Measurements from ENCODE around the gene RNU1-2. TPM values are rescaled to one million over a fixed set of nuclear protein-coding genes. Genes with fewer than 3 reads are reported as not detected.
A peak's percentile ranks its signal among the peaks of the same experiment; 100 is the strongest.
"Not testable (repeated sequence)": the region's sequence is repeated elsewhere in the genome, so short reads cannot be mapped to it uniquely, and the experiment has no call there.

Gene RNU1-2
- total RNA-seq, 1 donor from 2014 or later = 1,356 TPM

GRCh38 chr1:16888860-16889816 lies 6.6 kb upstream of the RNU1-2 start:
- H3K9me3 ChIP-seq (ENCODE audit: insufficient read depth, low read depth, low read length) = no peaks in the 10 kb centered on the region
- peaks cover 4% of the 10 kb centered on the region for H3K27me3 ChIP-seq (ENCODE audit: insufficient read depth, low read length)
- DNase-seq (ENCODE audit: low read depth) (peak; percentile 81), FAIRE-seq (no peak)
- no peaks in the 10 kb centered on the region for H4K20me1 ChIP-seq (ENCODE audit: insufficient read depth, low read length)
- H3K4me1 ChIP-seq (ENCODE audit: insufficient read depth, low read length) = peaks cover 8% of the 10 kb centered on the region
- TF ChIP-seq CTCF (IDR thresholded peaks at IDR 0.05; ENCODE audit: insufficient read depth, low read depth, low read length) (no peak), EZH2 (IDR thresholded peaks at IDR 0.05; ENCODE audit: insufficient read depth, low read length) (no peak)
- peak overlapping the region; percentile 46 for H3K27ac ChIP-seq (ENCODE audit: low read depth, low read length)
- Mint-ChIP-seq H3K9me3 (ENCODE audit: unreplicated experiment) (no peaks in the 10 kb centered on the region), H3K36me3 (ENCODE audit: low read depth, unreplicated experiment) (no peaks in the 10 kb centered on the region), H3K27me3 (ENCODE audit: low read depth, unreplicated experiment) (peaks cover 29% of the 10 kb centered on the region), H3K27ac (ENCODE audit: unreplicated experiment) (peak overlapping the region; percentile 73), H3K4me3 (ENCODE audit: unreplicated experiment) (peak overlapping the region; percentile 89), H3K4me1 (ENCODE audit: low read depth, unreplicated experiment) (no peaks in the 10 kb centered on the region)
- H3K36me3 ChIP-seq (ENCODE audit: insufficient read depth, low read length) = no peaks in the 10 kb centered on the region
- peak overlapping the region; percentile 94 for H3K4me2 ChIP-seq (ENCODE audit: low read length)
- H3K79me2 ChIP-seq (ENCODE audit: insufficient read depth, low read length) = no peaks in the 10 kb centered on the region
- H2AFZ ChIP-seq (ENCODE audit: low read depth, low read length) = peak overlapping the region; percentile 96
- H3K9ac ChIP-seq (ENCODE audit: low read length) = peak overlapping the region; percentile 79
- peak overlapping the region; percentile 65 for H3K4me3 ChIP-seq (ENCODE audit: insufficient read depth, low read depth, low read length)

- H3K36me3 Mint-ChIP-seq (ENCODE audit: low read depth, unreplicated experiment); H3K27ac Mint-ChIP-seq (ENCODE audit: unreplicated experiment); H3K9ac ChIP-seq (ENCODE audit: low read length); H4K20me1 ChIP-seq (ENCODE audit: insufficient read depth, low read length); H3K4me3 ChIP-seq (ENCODE audit: insufficient read depth, low read depth, low read length); H3K27ac ChIP-seq (ENCODE audit: low read depth, low read length); FAIRE-seq; DNase-seq (ENCODE audit: low read depth); H3K79me2 ChIP-seq (ENCODE audit: insufficient read depth, low read length); H2AFZ ChIP-seq (ENCODE audit: low read depth, low read length); H3K4me3 Mint-ChIP-seq (ENCODE audit: unreplicated experiment); H3K4me2 ChIP-seq (ENCODE audit: low read length); H3K4me1 ChIP-seq (ENCODE audit: insufficient read depth, low read length); H3K9me3 Mint-ChIP-seq (ENCODE audit: unreplicated experiment); H3K27me3 ChIP-seq (ENCODE audit: insufficient read depth, low read length); H3K4me1 Mint-ChIP-seq (ENCODE audit: low read depth, unreplicated experiment); H3K36me3 ChIP-seq (ENCODE audit: insufficient read depth, low read length); H3K9me3 ChIP-seq (ENCODE audit: insufficient read depth, low read depth, low read length): not testable (repeated sequence)
- H3K27me3 Mint-ChIP-seq (ENCODE audit: low read depth, unreplicated experiment) = peaks cover 19% of the 10 kb centered on the region
These were observed 5.2 kb upstream of the RNU1-2 start for GRCh38 chr1:16890539-16891021.

- H3K9ac ChIP-seq (ENCODE audit: low read length); H3K27ac Mint-ChIP-seq (ENCODE audit: unreplicated experiment); H3K4me2 ChIP-seq (ENCODE audit: low read length); H3K27me3 ChIP-seq (ENCODE audit: insufficient read depth, low read length); H3K36me3 ChIP-seq (ENCODE audit: insufficient read depth, low read length); H3K9me3 Mint-ChIP-seq (ENCODE audit: unreplicated experiment); H3K79me2 ChIP-seq (ENCODE audit: insufficient read depth, low read length); H3K36me3 Mint-ChIP-seq (ENCODE audit: low read depth, unreplicated experiment); H4K20me1 ChIP-seq (ENCODE audit: insufficient read depth, low read length); H3K9me3 ChIP-seq (ENCODE audit: insufficient read depth, low read depth, low read length); H3K4me1 ChIP-seq (ENCODE audit: insufficient read depth, low read length); H3K27ac ChIP-seq (ENCODE audit: low read depth, low read length); DNase-seq (ENCODE audit: low read depth); H2AFZ ChIP-seq (ENCODE audit: low read depth, low read length); H3K4me1 Mint-ChIP-seq (ENCODE audit: low read depth, unreplicated experiment); H3K4me3 Mint-ChIP-seq (ENCODE audit: unreplicated experiment); FAIRE-seq; H3K4me3 ChIP-seq (ENCODE audit: insufficient read depth, low read depth, low read length): not testable (repeated sequence)
- H3K27me3 Mint-ChIP-seq (ENCODE audit: low read depth, unreplicated experiment) = peaks cover 14% of the 10 kb centered on the region
These were observed 4.7 kb upstream of the RNU1-2 start for GRCh38 chr1:16891057-16891456.

- not testable (repeated sequence) for H3K4me2 ChIP-seq (ENCODE audit: low read length); H3K9me3 ChIP-seq (ENCODE audit: insufficient read depth, low read depth, low read length); H3K27me3 Mint-ChIP-seq (ENCODE audit: low read depth, unreplicated experiment); H3K36me3 Mint-ChIP-seq (ENCODE audit: low read depth, unreplicated experiment); H3K79me2 ChIP-seq (ENCODE audit: insufficient read depth, low read length); H3K27ac Mint-ChIP-seq (ENCODE audit: unreplicated experiment); H4K20me1 ChIP-seq (ENCODE audit: insufficient read depth, low read length); H3K4me1 Mint-ChIP-seq (ENCODE audit: low read depth, unreplicated experiment); FAIRE-seq; H3K9ac ChIP-seq (ENCODE audit: low read length); H3K27me3 ChIP-seq (ENCODE audit: insufficient read depth, low read length); H2AFZ ChIP-seq (ENCODE audit: low read depth, low read length); DNase-seq (ENCODE audit: low read depth); H3K4me3 Mint-ChIP-seq (ENCODE audit: unreplicated experiment); H3K27ac ChIP-seq (ENCODE audit: low read depth, low read length); H3K4me3 ChIP-seq (ENCODE audit: insufficient read depth, low read depth, low read length); H3K9me3 Mint-ChIP-seq (ENCODE audit: unreplicated experiment); H3K36me3 ChIP-seq (ENCODE audit: insufficient read depth, low read length)
- peaks cover 14% of the 10 kb centered on the region for H3K4me1 ChIP-seq (ENCODE audit: insufficient read depth, low read length)
These were observed 2.7 kb upstream of the RNU1-2 start for GRCh38 chr1:16892978-16893525.

- not testable (repeated sequence) for H3K36me3 Mint-ChIP-seq (ENCODE audit: low read depth, unreplicated experiment); H3K9ac ChIP-seq (ENCODE audit: low read length); H3K27me3 Mint-ChIP-seq (ENCODE audit: low read depth, unreplicated experiment); H3K9me3 ChIP-seq (ENCODE audit: insufficient read depth, low read depth, low read length); FAIRE-seq; H4K20me1 ChIP-seq (ENCODE audit: insufficient read depth, low read length); DNase-seq (ENCODE audit: low read depth); H3K9me3 Mint-ChIP-seq (ENCODE audit: unreplicated experiment); H3K27ac ChIP-seq (ENCODE audit: low read depth, low read length); H3K4me3 Mint-ChIP-seq (ENCODE audit: unreplicated experiment); H3K4me2 ChIP-seq (ENCODE audit: low read length); H3K36me3 ChIP-seq (ENCODE audit: insufficient read depth, low read length); H3K79me2 ChIP-seq (ENCODE audit: insufficient read depth, low read length); H3K27me3 ChIP-seq (ENCODE audit: insufficient read depth, low read length); H3K4me1 Mint-ChIP-seq (ENCODE audit: low read depth, unreplicated experiment); H3K4me3 ChIP-seq (ENCODE audit: insufficient read depth, low read depth, low read length); H2AFZ ChIP-seq (ENCODE audit: low read depth, low read length)
- peak overlapping the region; percentile 20 for H3K27ac Mint-ChIP-seq (ENCODE audit: unreplicated experiment)
- H3K4me1 ChIP-seq (ENCODE audit: insufficient read depth, low read length) = peaks cover 10% of the 10 kb centered on the region
These were observed 2.0 kb upstream of the RNU1-2 start for GRCh38 chr1:16893796-16894195.

Data from astrocyte (in vitro differentiated cells and primary cell).